Measurements from ENCODE around the gene VSX1. TPM values are rescaled to one million over a fixed set of nuclear protein-coding genes. Genes with fewer than 3 reads are reported as not detected.

VSX1 gene
- polyA plus RNA-seq, 4 donors: not detected

- no peak for DNase-seq (ENCODE audit: low read depth in 4 of 4, low spot score in 3 of 4)
Measured at GRCh38 chr20:25042531-25043498, 39.1 kb downstream of the VSX1 start.

- DNase-seq (ENCODE audit: low read depth in 4 of 4, low spot score in 3 of 4): no peak
Measured at GRCh38 chr20:25041813-25042530, 40.0 kb downstream of the VSX1 start.

GRCh38 chr20:25040438-25040831 lies 41.5 kb downstream of the VSX1 start:
- no peak for DNase-seq (ENCODE audit: low read depth in 4 of 4, low spot score in 3 of 4)

- DNase-seq (ENCODE audit: low read depth in 4 of 4, low spot score in 3 of 4): no peak
Measured at GRCh38 chr20:25039697-25040437, 42.1 kb downstream of the VSX1 start.

GRCh38 chr20:25038591-25039015 lies 43.3 kb downstream of the VSX1 start:
- no peak for DNase-seq (ENCODE audit: low read depth in 4 of 4, low spot score in 3 of 4)

- DNase-seq (ENCODE audit: low read depth in 4 of 4, low spot score in 3 of 4): no peak
Measured at GRCh38 chr20:25038103-25038410, 43.9 kb downstream of the VSX1 start.

GRCh38 chr20:25037288-25038102 lies 44.4 kb downstream of the VSX1 start:
- DNase-seq (ENCODE audit: low read depth in 4 of 4, low spot score in 3 of 4): no peak

- no peak for DNase-seq (ENCODE audit: low read depth in 4 of 4, low spot score in 3 of 4)
Measured at GRCh38 chr20:25036331-25036936, 45.5 kb downstream of the VSX1 start.

GRCh38 chr20:25035921-25036320 lies 46.0 kb downstream of the VSX1 start:
- DNase-seq (ENCODE audit: low read depth in 4 of 4, low spot score in 3 of 4): no peak

GRCh38 chr20:25033924-25034300 lies 48.0 kb downstream of the VSX1 start:
- DNase-seq (ENCODE audit: low read depth in 4 of 4, low spot score in 3 of 4): no peak

- no peak for DNase-seq (ENCODE audit: low read depth in 4 of 4, low spot score in 3 of 4)
Measured at GRCh38 chr20:25033265-25033923, 48.5 kb downstream of the VSX1 start.

- no peak for DNase-seq (ENCODE audit: low read depth in 4 of 4, low spot score in 3 of 4)
Measured at GRCh38 chr20:25032478-25033264, 49.3 kb downstream of the VSX1 start.

GRCh38 chr20:25032065-25032477 lies 49.9 kb downstream of the VSX1 start:
- DNase-seq (ENCODE audit: low read depth in 4 of 4, low spot score in 3 of 4): no peak

GRCh38 chr20:25031241-25031640 lies 50.7 kb downstream of the VSX1 start:
- DNase-seq (ENCODE audit: low read depth in 4 of 4, low spot score in 3 of 4): no peak

- DNase-seq (ENCODE audit: low read depth in 4 of 4, low spot score in 3 of 4): no peak
Measured at GRCh38 chr20:25030649-25031207, 51.2 kb downstream of the VSX1 start.

- no peak for DNase-seq (ENCODE audit: low read depth in 4 of 4, low spot score in 3 of 4)
Measured at GRCh38 chr20:25030007-25030648, 51.8 kb downstream of the VSX1 start.

GRCh38 chr20:25025986-25026605 lies 55.8 kb downstream of the VSX1 start:
- no peak for DNase-seq (ENCODE audit: low read depth in 4 of 4, low spot score in 3 of 4)

All from right renal pelvis (tissue), 4 donors.